ENCODE results near the gene REXO5. TPM values are rescaled to one million over a fixed set of nuclear protein-coding genes. Genes with fewer than 3 reads are reported as not detected.

The REXO5 gene
- total and polyA plus RNA-seq, 5 donors from 2014 or later, result 0.34 to 1.7 (median 1.3) TPM

Other genes starting within 250 kb of the REXO5 start
- not detected for gene ACSM2B, start 230.2 kb upstream of the REXO5 start, total RNA-seq
- not detected for gene ACSM2B, start 230.2 kb upstream of the REXO5 start, polyA plus RNA-seq
- not detected for gene ACSM1, start 108.8 kb upstream of the REXO5 start, total RNA-seq
- gene ACSM1, start 108.8 kb upstream of the REXO5 start, polyA plus RNA-seq, result under 1 TPM in 2 of 4 donors, not detected in 2; 0.15 to 0.23 TPM
- 97.6 TPM for gene THUMPD1, start 64.7 kb upstream of the REXO5 start, total RNA-seq
- 10 to 100 TPM; 56.1 to 75.1 (median 70.9) TPM for gene THUMPD1, start 64.7 kb upstream of the REXO5 start, polyA plus RNA-seq
- gene ACSM3, start 42.5 kb upstream of the REXO5 start, total RNA-seq, result 0.91 TPM
- 1 to 10 TPM; 1.7 to 7.2 (median 3.7) TPM for gene ACSM3, start 42.5 kb upstream of the REXO5 start, polyA plus RNA-seq
- 2.0 TPM for gene ERI2, start 55 bp upstream of the REXO5 start, total RNA-seq
- 1 to 10 TPM; 2.8 to 4.9 (median 3.6) TPM for gene ERI2, start 55 bp upstream of the REXO5 start, polyA plus RNA-seq
- 4.8 TPM for gene DCUN1D3, start 93.8 kb downstream of the REXO5 start, total RNA-seq
- gene DCUN1D3, start 93.8 kb downstream of the REXO5 start, polyA plus RNA-seq, result 1 to 10 TPM in 3 of 4 donors, under 1 TPM in 1; 0.52 to 2.2 (median 1.5) TPM
- gene LYRM1, start 94.2 kb downstream of the REXO5 start, total RNA-seq, result 15.5 TPM
- 10 to 100 TPM; 49.8 to 56.1 (median 53.4) TPM for gene LYRM1, start 94.2 kb downstream of the REXO5 start, polyA plus RNA-seq